Heart left ventricle (tissue), 13 donors: ENCODE measurements around the gene PKM.

Experiments
- POLR2A ChIP-seq, 2 donors: fragments of 450-650 bp; IDR thresholded peaks; one replicate each; pipeline ENCODE4 v1.6.1; 2017; ENCODE audit warnings: antibody characterized with exemption in 2 of 2, mild to moderate bottlenecking in 2 of 2, moderate library complexity in 2 of 2
- TF ChIP-seq, protein P1 (sequence below), 12 donors: fragments of 200-600 bp; sonication (generic) in 4 of 12; IDR thresholded peaks; one replicate each; pipeline versions ENCODE4 v1.5.0 to v1.8.0; 2018 to 2022; ENCODE audit warnings: antibody characterized with exemption in 12 of 12, mild to moderate bottlenecking in 5 of 12
- donor health status: ischemic (EF 13 %, LVEDD 7.1; RV severe dilation, severe dysfunction).
- donor health status: DM: no; HTN: yes; CAD: no.
- donor health status: DM: no; HTN: no; CAD: no.
- donor health status: ischemic (EF 25% LVEDD 6.9; RV normal size, moderate dysfunction).
- donor health status: ischemic (EF 25% LVEDD 5.7; RV mildly dilated, moderate dysfunction).
- donor health status: ischemic (EF 35%, LVEDD 5.7; RV mildly dilated, moderate dysfunction).
- donor health status: nonischemic (EF 11% LVEDD 7.7; RV severe dilation, severe dysfunction).
- donor health status: DM: yes; HTN: yes; CAD: no.
- donor health status: PGD.
- donor health status: ischemic (EF 29% LVEDD 5.4; RV normal size, mild dysfunction).
- donor health status: nonischemic (EF 23%, LVEDD 6.1; RV moderate dilation, normal function).

DNA sequence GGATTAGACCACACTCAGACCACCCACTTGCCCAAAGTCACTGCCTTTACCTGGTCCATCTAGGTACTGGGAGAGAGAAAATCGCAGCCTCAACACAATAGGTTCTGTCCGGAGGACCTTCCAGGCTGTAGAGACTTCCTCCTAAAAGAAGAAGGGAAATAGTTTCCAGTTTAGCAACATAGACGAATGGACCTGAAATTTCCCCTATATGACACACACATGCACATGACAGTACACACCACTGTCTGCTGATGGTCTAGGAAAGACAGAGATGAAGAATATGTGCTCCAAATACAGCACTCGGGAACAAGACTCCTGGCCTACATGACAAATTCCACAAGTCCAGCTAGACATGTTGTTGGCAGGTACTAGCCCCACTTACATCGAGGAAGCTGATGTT is 34.0 kb upstream of the PKM start:
- TF ChIP-seq, protein P1, sequence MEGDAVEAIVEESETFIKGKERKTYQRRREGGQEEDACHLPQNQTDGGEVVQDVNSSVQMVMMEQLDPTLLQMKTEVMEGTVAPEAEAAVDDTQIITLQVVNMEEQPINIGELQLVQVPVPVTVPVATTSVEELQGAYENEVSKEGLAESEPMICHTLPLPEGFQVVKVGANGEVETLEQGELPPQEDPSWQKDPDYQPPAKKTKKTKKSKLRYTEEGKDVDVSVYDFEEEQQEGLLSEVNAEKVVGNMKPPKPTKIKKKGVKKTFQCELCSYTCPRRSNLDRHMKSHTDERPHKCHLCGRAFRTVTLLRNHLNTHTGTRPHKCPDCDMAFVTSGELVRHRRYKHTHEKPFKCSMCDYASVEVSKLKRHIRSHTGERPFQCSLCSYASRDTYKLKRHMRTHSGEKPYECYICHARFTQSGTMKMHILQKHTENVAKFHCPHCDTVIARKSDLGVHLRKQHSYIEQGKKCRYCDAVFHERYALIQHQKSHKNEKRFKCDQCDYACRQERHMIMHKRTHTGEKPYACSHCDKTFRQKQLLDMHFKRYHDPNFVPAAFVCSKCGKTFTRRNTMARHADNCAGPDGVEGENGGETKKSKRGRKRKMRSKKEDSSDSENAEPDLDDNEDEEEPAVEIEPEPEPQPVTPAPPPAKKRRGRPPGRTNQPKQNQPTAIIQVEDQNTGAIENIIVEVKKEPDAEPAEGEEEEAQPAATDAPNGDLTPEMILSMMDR (IDR thresholded peaks at IDR 0.05): no peak
- no peak for TF ChIP-seq POLR2A (IDR thresholded peaks at IDR 0.05)
